ENCODE data around the gene NDUFA3. TPM values are rescaled to one million over a fixed set of nuclear protein-coding genes. Genes with fewer than 3 reads are reported as not detected.

NDUFA3 gene
- total RNA-seq, 1 experiment from 2014 or later: 54.7 TPM

DNA sequence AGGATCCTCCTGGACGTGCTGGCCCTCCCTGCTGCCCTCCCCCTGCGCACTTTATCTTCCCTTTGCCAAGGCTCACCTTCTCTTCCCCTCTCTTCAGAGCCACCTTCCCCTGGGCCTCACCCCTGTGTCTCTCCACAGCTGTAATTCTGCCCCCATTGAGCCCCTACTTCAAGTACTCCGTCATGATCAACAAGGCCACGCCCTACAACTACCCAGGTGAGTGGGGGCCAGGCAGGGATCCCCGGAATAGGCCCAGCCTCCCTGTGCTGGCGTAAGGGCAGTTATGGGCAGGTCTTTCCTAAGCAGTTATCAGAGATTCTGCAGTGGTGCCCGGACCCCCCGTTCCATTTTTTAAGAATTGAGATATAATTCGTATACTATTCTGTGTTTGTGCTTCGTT lies 3.1 kb downstream of the NDUFA3 start:
- DNase-seq (ENCODE audit: low spot score): no peak
- in situ Hi-C loops (cut with HindIII; ENCODE audit: low sequenced_read_pairs): no loop called here

DNA sequence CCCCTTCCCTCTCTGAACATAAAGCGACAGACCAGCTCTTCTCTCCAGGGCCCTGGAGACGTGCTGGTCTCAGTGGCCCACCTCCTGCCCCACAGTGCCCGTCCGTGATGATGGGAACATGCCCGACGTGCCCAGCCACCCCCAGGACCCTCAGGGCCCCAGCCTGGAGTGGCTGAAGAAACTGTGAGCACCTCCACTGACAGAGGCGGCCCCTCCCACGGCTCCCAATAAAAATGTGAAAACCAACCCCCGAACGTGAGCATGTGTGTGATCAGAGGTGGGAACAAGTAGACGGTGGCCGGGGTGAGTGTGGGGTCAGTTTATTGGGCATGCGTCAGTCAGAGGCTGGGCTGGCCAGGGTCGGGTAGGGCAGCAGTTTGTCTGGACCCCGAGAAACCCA lies 4.1 kb downstream of the NDUFA3 start:
- no peak for DNase-seq (ENCODE audit: low spot score)
- in situ Hi-C loops (cut with HindIII; ENCODE audit: low sequenced_read_pairs): no loop called here

DNA sequence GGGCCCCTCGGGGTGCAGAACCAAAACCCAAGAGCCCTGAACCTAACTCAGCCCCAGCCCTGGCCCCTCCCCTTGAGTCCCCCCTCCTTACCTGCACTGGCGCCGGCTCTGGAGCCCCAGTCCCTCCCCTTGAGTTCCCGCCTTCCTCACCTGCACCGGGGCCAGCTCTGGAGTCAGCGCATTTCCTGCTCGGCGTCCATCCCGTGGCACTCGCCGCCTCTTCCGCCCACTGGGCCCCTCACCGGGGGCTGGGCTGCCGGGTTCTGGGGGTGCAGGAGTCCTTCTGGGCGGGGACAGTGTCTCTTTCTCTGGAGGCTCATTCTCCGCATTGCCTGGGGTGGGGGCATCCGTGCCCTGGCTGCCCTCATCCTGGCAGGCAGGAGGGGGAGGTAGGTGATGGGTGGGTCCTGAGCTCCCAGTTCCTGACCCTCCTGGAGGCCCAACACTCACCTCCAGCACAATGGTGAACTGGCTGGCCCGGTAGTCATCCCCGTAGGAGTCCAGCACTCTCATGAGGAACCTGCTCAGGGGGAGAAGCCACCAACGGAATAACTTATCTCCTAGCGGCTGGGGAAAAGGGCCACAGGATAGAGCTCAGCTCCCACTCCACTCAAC lies 5.3 kb downstream of the NDUFA3 start:
- in situ Hi-C loops (cut with HindIII; ENCODE audit: low sequenced_read_pairs): no loop called here
- no peak for DNase-seq (ENCODE audit: low spot score)

DNA sequence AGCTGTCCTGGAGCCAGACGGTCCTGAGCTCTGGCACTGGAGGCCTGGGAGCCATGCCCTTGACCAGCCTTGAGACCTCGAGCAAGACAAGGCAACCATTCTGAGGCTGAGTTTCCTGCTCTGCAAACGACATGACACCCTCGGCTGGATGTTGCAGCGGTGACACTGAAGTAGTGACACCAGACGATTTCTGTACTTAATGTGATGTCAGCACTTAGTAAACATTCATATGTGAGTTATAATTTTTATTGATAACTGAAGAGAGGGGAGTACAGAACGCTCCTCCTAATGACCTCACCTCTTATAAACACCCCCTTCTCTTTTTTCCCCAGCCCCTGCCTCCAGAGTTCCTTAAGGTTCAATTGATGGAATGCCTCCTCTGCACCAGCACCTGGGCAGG lies 5.8 kb downstream of the NDUFA3 start:
- DNase-seq (ENCODE audit: low spot score): no peak
- in situ Hi-C loops (cut with HindIII; ENCODE audit: low sequenced_read_pairs): no loop called here

DNA sequence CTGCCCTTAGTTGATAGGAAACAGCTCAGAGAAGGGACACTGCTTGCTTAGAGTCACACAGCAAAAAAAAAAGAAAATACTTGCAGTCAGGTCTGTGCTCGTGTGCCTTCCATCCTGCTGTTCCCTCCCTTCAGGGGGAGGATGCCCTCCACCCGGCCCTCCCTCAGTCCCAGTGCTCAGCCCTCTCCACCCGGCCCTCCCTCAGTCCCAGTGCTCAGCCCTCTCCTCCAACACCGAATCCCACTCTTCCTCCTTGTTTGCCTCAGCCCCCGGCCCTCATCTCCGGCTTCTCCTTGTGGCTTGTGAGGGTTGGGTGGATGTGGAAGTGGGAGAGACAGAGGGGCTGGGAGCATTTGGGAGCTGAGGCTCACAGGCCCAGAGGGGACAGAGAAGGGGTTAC lies 7.0 kb downstream of the NDUFA3 start:
- no peak for DNase-seq (ENCODE audit: low spot score)
- in situ Hi-C loops (cut with HindIII; ENCODE audit: low sequenced_read_pairs): no loop called here

DNA sequence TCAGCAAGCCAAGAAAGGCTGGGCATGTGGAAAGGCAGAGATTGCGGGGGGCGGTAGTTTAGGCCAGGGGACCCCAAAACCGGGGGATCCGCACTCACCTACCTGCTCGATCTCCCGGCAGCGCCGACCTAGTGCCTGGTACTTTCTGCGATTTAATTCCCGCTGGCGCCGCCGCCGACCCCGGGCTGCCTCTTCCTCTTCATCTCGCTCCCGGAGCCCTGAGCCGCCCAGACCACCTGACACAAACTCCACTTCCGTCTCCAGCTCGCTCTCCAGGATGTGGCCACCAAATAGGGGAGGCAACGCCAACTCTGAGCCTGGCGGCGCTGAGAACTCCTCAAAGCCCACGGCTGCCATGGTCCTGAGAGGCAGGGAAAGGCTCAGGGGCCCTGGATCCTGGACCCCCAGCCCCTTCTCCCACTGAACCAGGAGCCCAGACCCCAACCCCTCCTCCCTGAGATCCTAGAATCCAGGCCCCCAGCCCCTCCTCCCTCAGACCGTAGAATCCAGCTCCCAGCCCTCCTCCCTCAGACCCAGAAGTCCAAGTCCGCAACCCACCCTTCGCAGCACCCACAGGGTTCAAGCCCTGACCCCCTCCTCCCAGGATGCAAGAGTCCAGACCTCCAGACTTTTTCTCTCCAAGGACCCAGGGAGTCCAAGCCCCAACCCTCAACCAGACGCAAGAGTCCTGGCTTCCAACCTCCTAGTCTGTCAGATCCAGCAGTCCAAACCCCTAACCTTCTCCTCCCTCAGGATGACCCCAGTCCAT lies 11.9 kb downstream of the NDUFA3 start:
- in situ Hi-C loops (cut with HindIII; ENCODE audit: low sequenced_read_pairs): no loop called here
- DNase-seq (ENCODE audit: low spot score): no peak

DNA sequence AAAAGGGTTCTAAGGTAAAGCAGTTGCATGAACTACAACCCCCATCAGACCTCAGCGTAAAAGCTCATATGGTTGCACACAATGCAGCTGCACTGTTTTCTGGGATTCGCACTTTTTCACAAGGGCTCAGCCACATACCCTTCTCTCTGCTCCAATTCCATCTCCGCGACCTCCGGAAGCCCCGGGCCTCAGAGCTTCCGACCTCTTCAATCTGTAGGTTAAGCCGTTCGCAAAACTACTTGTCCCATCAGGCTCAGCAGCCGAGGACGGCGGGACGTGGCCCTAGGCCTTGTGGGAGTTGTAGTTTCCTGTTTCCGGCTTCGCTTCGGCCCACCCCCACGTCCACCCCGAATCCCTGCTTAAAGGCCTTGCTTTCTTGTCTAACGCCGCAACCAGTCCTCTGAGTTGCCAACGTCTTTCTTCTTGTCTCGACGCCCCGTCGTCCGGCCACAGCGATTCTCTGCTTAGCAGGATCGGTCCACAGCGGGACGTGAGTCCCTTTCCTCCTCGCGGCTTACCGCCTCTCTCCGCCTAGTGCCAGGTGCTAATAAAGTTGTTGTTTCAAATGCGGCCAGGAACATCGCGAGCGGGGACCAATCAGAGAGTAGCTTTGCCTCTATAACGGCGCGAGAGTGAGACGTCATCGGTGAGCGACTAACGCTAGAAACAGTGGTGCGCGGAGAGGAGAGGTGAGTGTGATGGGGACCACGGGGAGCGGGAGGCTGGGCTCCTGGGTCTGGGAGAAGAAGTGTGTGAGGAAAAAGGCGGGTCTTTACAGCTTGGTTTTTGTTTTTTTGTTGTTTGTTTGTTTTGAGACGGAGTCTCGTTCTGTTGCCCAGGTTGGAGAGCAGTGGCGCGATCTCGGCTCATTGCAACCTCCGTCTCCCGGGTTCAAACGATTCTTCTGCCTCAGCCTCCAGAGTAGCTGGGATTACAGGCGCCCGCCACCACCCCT lies 12.7 kb downstream of the NDUFA3 start, which contains the start of the genes PRPF31 and TFPT:
Gene PRPF31, plus strand, starts transcription at position 646 of the 955 bp plus-strand sequence. CDS start 2,525 bp downstream, outside the sequence.
Gene TFPT, minus strand, starts transcription at position 549 of the 955 bp plus-strand sequence. Its CDS starts 388 bp downstream, at position 161.
- in situ Hi-C loops (cut with HindIII; ENCODE audit: low sequenced_read_pairs): no loop called here
- DNase-seq (ENCODE audit: low spot score): peak; percentile 97

DNA sequence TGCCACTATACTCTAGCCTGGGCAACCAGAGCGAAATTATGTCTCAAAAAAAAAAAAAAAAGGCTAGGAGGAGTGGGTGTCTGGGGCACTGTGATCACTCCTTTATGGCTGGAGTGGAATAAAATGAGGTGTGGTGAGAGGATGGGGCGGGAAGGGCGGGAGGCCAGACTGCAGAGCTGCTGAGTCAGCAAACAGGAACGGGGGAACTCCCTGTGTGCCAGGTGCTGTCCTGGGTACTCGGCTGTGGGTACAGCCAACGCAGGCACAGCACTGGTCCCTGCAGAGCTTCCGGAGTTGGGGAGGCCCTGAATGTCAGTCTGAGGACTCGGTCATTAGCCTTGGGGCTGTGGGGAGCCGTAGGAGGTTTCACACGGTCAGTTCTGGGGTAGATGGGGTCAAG lies 18.6 kb downstream of the NDUFA3 start:
- DNase-seq (ENCODE audit: low spot score): no peak
- in situ Hi-C loops (cut with HindIII; ENCODE audit: low sequenced_read_pairs): no loop called here

DNA sequence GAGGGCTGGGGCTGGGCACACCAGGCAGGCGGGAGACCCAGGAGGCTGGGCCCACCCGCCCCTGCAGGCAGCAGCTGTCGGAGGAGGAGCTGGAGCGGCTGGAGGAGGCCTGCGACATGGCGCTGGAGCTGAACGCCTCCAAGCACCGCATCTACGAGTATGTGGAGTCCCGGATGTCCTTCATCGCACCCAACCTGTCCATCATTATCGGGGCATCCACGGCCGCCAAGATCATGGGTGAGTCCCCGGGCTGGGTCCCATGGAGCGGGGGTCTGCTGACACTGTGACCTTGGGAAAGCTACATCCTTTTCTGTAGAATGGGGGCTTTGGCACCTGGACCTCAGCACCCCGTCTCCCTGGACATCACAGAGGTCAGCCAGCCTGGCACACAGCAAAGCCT lies 21.0 kb downstream of the NDUFA3 start:
- in situ Hi-C loops (cut with HindIII; ENCODE audit: low sequenced_read_pairs): no loop called here
- DNase-seq (ENCODE audit: low spot score): no peak

DNA sequence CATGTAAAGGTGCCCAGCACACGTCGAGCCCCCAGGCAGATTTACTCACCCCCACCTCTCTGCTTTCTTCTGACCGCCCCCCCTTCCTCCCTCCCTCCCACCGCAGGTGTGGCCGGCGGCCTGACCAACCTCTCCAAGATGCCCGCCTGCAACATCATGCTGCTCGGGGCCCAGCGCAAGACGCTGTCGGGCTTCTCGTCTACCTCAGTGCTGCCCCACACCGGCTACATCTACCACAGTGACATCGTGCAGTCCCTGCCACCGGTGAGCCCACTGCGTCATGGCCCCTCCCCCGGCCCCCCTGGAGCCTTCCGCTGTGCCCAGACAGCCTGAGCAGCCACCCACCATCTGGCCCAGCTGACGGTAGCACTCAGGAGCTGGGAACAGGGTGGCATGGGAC lies 21.7 kb downstream of the NDUFA3 start:
- in situ Hi-C loops (cut with HindIII; ENCODE audit: low sequenced_read_pairs): no loop called here
- DNase-seq (ENCODE audit: low spot score): no peak

DNA sequence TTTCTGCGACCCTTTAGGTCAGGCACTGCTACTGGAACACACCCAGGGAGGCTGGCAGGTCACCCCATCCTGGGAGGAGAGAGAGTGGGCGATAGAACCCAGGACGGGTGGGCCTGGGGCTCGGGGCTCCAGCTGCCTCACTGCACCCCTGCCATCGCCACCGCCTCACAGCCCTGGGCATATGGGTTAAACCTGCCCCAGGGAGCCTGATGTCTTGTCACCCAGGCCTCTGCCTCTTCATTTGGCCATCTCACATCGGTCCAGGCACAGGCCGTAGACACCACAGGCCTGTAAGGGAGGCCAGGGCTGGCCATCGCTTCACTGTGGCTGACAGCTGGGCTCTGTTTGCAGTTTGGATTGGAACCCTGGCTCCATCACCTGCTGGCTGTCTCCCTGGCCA lies 23.1 kb downstream of the NDUFA3 start:
- no peak for DNase-seq (ENCODE audit: low spot score)
- in situ Hi-C loops (cut with HindIII; ENCODE audit: low sequenced_read_pairs): no loop called here

DNA sequence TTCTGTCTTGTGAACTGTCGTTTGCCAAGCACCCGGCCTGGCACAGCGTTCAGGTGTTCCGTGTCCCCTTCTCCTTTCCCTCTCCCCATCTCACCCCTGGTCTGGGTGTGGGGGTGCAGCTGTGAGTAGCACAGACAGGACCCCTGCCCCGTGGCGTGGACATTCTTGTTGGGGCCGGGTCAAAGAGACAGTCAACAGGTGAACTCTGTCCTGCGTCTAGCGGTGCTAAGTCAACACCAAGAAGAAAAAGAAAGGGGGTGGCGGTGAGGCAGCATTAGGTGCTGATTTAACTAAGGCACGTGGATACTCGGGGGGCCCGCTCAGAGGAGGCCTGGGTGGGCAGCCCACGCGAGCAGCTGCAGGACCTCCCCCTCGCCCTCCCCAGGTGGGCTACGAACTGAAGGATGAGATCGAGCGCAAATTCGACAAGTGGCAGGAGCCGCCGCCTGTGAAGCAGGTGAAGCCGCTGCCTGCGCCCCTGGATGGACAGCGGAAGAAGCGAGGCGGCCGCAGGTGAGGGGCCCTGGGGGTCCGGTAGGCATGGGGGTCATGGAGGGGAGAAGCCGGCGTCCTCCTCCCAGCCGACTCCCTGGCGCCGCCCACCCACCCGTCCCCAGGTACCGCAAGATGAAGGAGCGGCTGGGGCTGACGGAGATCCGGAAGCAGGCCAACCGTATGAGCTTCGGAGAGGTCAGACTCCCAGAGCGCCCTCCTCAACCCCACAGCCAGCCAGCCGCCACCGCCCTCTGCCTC lies 25.2 kb downstream of the NDUFA3 start:
- no peak for DNase-seq (ENCODE audit: low spot score)
- in situ Hi-C loops (cut with HindIII; ENCODE audit: low sequenced_read_pairs): no loop called here

DNA sequence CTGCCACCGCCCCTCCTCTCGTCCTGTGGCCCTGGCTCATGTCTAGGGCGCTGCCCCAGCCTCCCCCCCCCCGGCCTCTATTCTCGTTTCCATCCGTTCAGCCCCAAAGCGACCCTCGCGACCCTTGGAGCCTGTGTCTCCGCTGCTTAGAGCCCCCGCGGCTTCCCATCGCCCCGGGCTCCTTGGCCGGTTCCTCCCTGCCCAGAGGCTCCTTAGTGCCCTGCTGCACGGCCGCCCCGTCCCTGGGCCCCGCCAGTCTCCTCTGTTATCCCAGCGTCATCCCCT lies 25.7 kb downstream of the NDUFA3 start:
- no peak for DNase-seq (ENCODE audit: low spot score)
- in situ Hi-C loops (cut with HindIII; ENCODE audit: low sequenced_read_pairs): no loop called here

DNA sequence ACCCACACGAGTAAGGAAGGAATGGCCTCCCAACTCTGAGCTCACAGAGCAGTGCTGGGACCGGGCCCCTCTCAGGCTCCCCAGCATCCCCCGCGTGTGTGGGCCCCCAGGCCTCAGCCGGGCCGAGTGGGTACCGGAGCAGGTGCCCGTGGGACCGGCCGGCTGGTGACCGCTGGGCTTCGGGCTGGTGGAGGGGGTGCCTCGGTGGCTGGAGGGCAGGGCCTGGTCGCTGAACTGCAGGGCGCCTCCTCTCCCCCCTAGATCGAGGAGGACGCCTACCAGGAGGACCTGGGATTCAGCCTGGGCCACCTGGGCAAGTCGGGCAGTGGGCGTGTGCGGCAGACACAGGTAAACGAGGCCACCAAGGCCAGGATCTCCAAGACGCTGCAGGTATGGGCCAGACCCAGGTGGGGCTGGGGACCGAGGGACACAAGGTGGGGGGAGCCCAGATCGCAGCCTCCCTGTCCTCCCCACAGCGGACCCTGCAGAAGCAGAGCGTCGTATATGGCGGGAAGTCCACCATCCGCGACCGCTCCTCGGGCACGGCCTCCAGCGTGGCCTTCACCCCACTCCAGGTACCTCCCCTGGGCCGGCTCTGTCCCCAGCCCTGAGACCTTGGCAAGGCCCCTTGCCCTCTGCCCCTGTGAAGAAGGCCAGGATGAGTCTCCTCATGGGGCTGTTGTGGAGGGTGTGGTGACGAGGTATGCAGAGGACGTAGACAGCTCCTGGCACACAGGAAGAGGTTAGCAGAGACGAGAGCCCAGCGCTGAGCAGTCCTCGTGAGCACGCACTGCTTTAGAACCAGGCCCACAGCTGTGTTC lies 26.4 kb downstream of the NDUFA3 start:
- DNase-seq (ENCODE audit: low spot score): no peak
- in situ Hi-C loops (cut with HindIII; ENCODE audit: low sequenced_read_pairs): no loop called here

DNA sequence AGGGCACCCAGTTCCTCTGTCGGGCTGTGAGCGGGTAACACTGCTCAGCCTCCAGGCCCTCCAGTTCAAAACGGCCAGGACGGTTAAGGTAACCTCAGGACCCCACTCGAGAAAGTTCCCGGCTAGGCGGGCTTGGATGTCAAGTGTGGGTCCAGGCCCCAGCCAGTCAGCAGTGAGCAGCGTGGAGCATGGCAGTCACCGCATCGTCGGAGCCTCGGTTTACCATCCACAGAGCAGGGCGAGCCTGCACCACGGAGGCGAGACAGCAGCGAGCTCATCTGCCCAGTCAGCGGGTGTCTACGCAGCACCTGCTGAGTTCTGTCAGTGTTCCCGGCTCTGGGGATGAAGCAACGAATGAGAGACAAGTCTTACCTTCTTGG lies 27.0 kb downstream of the NDUFA3 start:
- in situ Hi-C loops (cut with HindIII; ENCODE audit: low sequenced_read_pairs): no loop called here
- no peak for DNase-seq (ENCODE audit: low spot score)

DNA sequence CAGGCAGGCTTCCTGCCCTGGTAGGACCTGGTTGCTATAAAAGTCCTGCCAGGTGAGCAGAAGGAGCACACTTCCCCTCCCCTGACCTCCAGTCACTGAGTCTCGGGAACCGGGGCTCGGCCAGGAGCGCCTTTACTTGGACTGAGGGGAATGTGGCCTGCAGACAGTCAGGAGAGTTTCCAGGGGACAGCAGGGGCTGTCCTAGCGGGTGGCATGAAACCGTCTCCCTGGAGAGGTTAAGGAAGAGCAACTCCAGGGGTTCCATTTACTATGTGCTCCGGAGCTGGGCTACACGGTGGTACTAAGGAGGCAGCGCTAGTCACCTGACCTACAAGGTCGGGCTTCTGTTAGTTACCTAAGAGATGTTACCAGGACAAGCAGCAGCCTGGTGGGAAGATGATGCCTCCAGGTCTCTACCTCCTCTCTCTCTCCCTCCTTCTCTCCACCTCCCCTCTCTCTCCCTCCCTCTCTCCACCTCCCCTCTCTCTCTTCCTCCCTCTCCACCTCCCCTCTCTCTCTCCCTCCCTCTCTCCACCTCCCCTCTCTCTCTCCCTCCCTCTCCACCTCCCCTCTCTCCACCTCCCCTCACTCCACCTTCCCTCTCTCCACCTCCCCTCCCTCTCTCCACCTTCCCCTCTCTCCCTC lies 30.8 kb downstream of the NDUFA3 start:
- in situ Hi-C loops (cut with HindIII; ENCODE audit: low sequenced_read_pairs): no loop called here
- DNase-seq (ENCODE audit: low spot score): no peak

DNA sequence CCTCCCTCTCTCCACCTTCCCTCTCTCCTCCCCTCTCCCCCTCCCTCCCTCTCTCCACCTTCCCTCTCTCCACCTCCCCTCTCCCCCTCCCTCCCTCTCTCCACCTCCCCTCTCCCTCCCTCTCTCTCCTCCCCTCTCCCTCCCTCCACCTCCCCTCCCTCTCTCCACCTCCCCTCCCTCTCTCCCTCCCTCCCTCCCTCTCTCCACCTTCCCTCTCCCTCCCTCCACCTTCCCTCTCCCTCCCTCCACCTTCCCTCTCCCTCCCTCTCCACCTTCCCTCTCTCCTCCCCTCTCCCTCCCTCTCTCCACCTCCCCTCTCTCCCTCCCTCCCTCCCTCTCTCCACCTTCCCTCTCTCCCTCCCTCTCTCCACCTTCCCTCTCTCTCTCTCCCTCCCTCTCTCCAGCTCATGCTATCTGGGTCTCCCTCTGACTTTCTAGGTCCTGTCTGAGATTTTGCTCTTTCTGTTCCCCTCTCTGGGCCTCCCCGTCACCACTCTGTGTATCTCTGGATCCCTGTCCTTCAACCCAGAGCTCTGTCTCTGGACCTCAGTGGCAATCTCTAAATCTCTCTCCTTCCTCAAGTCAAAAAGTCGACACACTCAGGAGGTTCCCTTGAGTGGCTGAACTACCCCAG lies 31.4 kb downstream of the NDUFA3 start:
- in situ Hi-C loops (cut with HindIII; ENCODE audit: low sequenced_read_pairs): no loop called here
- no peak for DNase-seq (ENCODE audit: low spot score)
